Neuronal stem cell (in vitro differentiated cells): ENCODE results near the gene SERPIND1.

Experiments used
- DNase-seq: peaks from one replicate; pipeline ENCODE4 v3.0.0-alpha.2; 2013; ENCODE audit warnings: low spot score
- H2AFZ ChIP-seq: one replicate; pipeline ENCODE4 v1.6.1; 2013; ENCODE audit warnings: mild to moderate bottlenecking, low read length, inconsistent platforms
- H2AK5ac ChIP-seq: 2 replicates; pipeline ENCODE4 v1.6.1; 2013; ENCODE audit warnings: low read depth, mild to moderate bottlenecking, inconsistent platforms, low read length, moderate library complexity, mixed read lengths
- H2BK120ac ChIP-seq: 2 replicates; pipeline ENCODE4 v1.6.1; 2013; ENCODE audit warnings: low read depth, mild to moderate bottlenecking, inconsistent platforms, low read length, moderate library complexity, mixed read lengths
- H2BK12ac ChIP-seq: one replicate; pipeline ENCODE4 v1.6.1; 2013; ENCODE audit warnings: low read length, inconsistent platforms
- H2BK15ac ChIP-seq: 2 replicates; pipeline ENCODE4 v1.6.1; 2013; ENCODE audit warnings: mild to moderate bottlenecking, low read length, inconsistent platforms, mixed read lengths
- H2BK5ac ChIP-seq: one replicate; pipeline ENCODE4 v1.6.1; 2013; ENCODE audit warnings: inconsistent platforms, mild to moderate bottlenecking, low read length, moderate library complexity
- H3K14ac ChIP-seq: one replicate; pipeline ENCODE4 v1.6.1; 2013; ENCODE audit warnings: low read length, inconsistent platforms
- H3K18ac ChIP-seq: 2 replicates; pipeline ENCODE4 v1.6.1; 2013; ENCODE audit warnings: low read length, inconsistent platforms
- H3K23ac ChIP-seq: 2 replicates; pipeline ENCODE4 v1.6.1; 2013; ENCODE audit warnings: low read depth, mild to moderate bottlenecking, mixed read lengths, low read length, inconsistent platforms; ENCODE audit not compliant: poor library complexity
- H3K27ac ChIP-seq: replicated peaks from 3 replicates; pipeline ENCODE4 v1.5.1; 2013; ENCODE audit warnings: low read length, inconsistent platforms
- H3K27me3 ChIP-seq, 3 experiments: 2 replicates each; pipeline ENCODE4 v1.6.1; 2013; ENCODE audit warnings: low read length in 3 of 3, mild to moderate bottlenecking in 2 of 3, inconsistent platforms in 1 of 3, low read depth in 1 of 3, mixed read lengths in 1 of 3, moderate library complexity in 1 of 3; ENCODE audit not compliant: control insufficient read depth in 3 of 3, insufficient read depth in 3 of 3
- H3K36me3 ChIP-seq, 2 donors: replicated peaks in 1 of 2; 2 replicates each; pipeline ENCODE4 v1.6.1; 2013; ENCODE audit warnings: low read length in 2 of 2; ENCODE audit not compliant: control insufficient read depth in 2 of 2, insufficient read depth in 2 of 2
- H3K4ac ChIP-seq: 2 replicates; pipeline ENCODE4 v1.6.1; 2013; ENCODE audit warnings: inconsistent platforms, mild to moderate bottlenecking, low read length, moderate library complexity
- H3K4me1 ChIP-seq, 2 donors: 1 replicate in 1 of 2; 2 replicates in 1 of 2; pipeline ENCODE4 v1.6.1; 2013; ENCODE audit warnings: low read length in 2 of 2, low read depth in 1 of 2; ENCODE audit not compliant: control insufficient read depth in 2 of 2, insufficient read depth in 1 of 2
- H3K4me2 ChIP-seq: one replicate; pipeline ENCODE4 v1.6.1; 2013; ENCODE audit warnings: mild to moderate bottlenecking, low read length, inconsistent platforms; ENCODE audit not compliant: insufficient read depth, poor library complexity, severe bottlenecking
- H3K4me3 ChIP-seq, 2 donors: 2 replicates each; pipeline ENCODE4 v1.5.1; 2013; ENCODE audit warnings: low read length in 2 of 2, mild to moderate bottlenecking in 2 of 2, inconsistent platforms in 1 of 2, moderate library complexity in 1 of 2
- H3K79me1 ChIP-seq: one replicate; pipeline ENCODE4 v1.6.1; 2013; ENCODE audit warnings: low read depth, mild to moderate bottlenecking, inconsistent platforms, low read length, moderate library complexity
- H3K9ac ChIP-seq: one replicate; pipeline ENCODE4 v1.6.1; 2013; ENCODE audit warnings: mild to moderate bottlenecking, low read depth, low read length, inconsistent platforms; ENCODE audit not compliant: poor library complexity
- H3K9me3 ChIP-seq, 2 donors: replicated peaks in 1 of 2; 2 replicates each; pipeline versions ENCODE3 to v1.6.1; 2013; ENCODE audit warnings: low read length in 2 of 2, mild to moderate bottlenecking in 2 of 2, inconsistent platforms in 1 of 2, low read depth in 1 of 2, mixed read lengths in 1 of 2, moderate library complexity in 1 of 2; ENCODE audit not compliant: control insufficient read depth in 2 of 2, insufficient read depth in 1 of 2
- H4K8ac ChIP-seq: one replicate; pipeline ENCODE4 v1.6.1; 2013; ENCODE audit warnings: low read depth, mild to moderate bottlenecking, inconsistent platforms, low read length, moderate library complexity
- H4K91ac ChIP-seq: one replicate; pipeline ENCODE4 v1.6.1; 2013; ENCODE audit warnings: low read length, low read depth, mild to moderate bottlenecking, inconsistent platforms; ENCODE audit not compliant: poor library complexity
- WGBS, 2 donors: extraction: QIAGEN DNeasy Blood & Tissue Kit; methylation state at CpG; one replicate each; pipeline ENCODE4 v1.1.7; 2013; ENCODE audit warnings: missing lambda C conversion rate in 2 of 2, mixed read lengths in 1 of 2; ENCODE audit not compliant: insufficient read length in 2 of 2, insufficient replicate concordance in 1 of 2; ENCODE audit errors: extremely low coverage in 2 of 2; 5-methylcytosine and 5-hydroxymethylcytosine counted together

Gene SERPIND1

GRCh38 chr22:20748731-20749428, 25.0 kb upstream of the SERPIND1 start:
- Histone ChIP-seq H3K79me1 (peaks cover 2% of the 10 kb centered on the region), H3K4ac (no peak overlapping the region), H3K14ac (no peak overlapping the region), H3K18ac (no peak overlapping the region), H3K23ac (no peak overlapping the region), H3K4me2 (no peak overlapping the region), H2AK5ac (no peak overlapping the region), H3K27me3 (peaks cover 0 to 2% (median 0%) of the 10 kb centered on the region in 3 experiments), H2AFZ (no peak overlapping the region), H4K91ac (no peak overlapping the region), H3K4me3 (no peak overlapping the region), H2BK12ac (no peak overlapping the region), H4K8ac (no peak overlapping the region), H3K27ac (no peak overlapping the region), H3K9me3 (no peaks in the 10 kb centered on the region), H3K36me3 (peaks cover 30 to 80% of the 10 kb centered on the region in 2 donors), H2BK15ac (no peak overlapping the region), H2BK5ac (no peak overlapping the region), H3K4me1 (no peaks in the 10 kb centered on the region), H3K9ac (no peak overlapping the region), H2BK120ac (no peak overlapping the region)
- DNase-seq, result no peak
- WGBS, 2 donors, result no CpG with 5 or more reads among the region's 9 CpGs

- Histone ChIP-seq H3K14ac (no peak overlapping the region), H3K9ac (no peak overlapping the region)
These were observed 24.5 kb upstream of the SERPIND1 start for GRCh38 chr22:20749453-20749852.

GRCh38 chr22:20750461-20751184, 23.3 kb upstream of the SERPIND1 start:
- Histone ChIP-seq H3K18ac (no peak overlapping the region), H2AFZ (no peak overlapping the region), H3K4me3 (no peak overlapping the region), H3K27ac (no peak overlapping the region), H3K4me1 (no peaks in the 10 kb centered on the region), H3K9me3 (no peaks in the 10 kb centered on the region), H2BK5ac (no peak overlapping the region), H2BK15ac (no peak overlapping the region), H3K36me3 (peaks cover 24 to 63% of the 10 kb centered on the region in 2 donors), H4K91ac (no peak overlapping the region), H3K23ac (no peak overlapping the region), H3K14ac (no peak overlapping the region), H3K4ac (no peak overlapping the region), H4K8ac (no peak overlapping the region), H3K9ac (peak overlapping the region; percentile 45), H3K27me3 (peaks cover 0 to 2% (median 0%) of the 10 kb centered on the region in 3 experiments), H3K79me1 (no peaks in the 10 kb centered on the region), H2BK120ac (no peak overlapping the region), H2BK12ac (no peak overlapping the region), H3K4me2 (no peak overlapping the region), H2AK5ac (no peak overlapping the region)
- no CpG with 5 or more reads among the region's 9 CpGs for WGBS, 2 donors
- no peak for DNase-seq

More at GRCh38 chr22:20749453-20749852, 24.5 kb upstream of the SERPIND1 start:
- H3K4me3 ChIP-seq, result no peak overlapping the region
- H3K23ac ChIP-seq, result no peak overlapping the region
- H3K9me3 ChIP-seq, result no peaks in the 10 kb centered on the region
- H3K4me1 ChIP-seq, result no peaks in the 10 kb centered on the region
- H3K27me3 ChIP-seq, result peaks cover 0 to 2% (median 0%) of the 10 kb centered on the region in 3 experiments
- H3K79me1 ChIP-seq, result peaks cover 2% of the 10 kb centered on the region
- H2BK15ac ChIP-seq, result no peak overlapping the region
- H2BK5ac ChIP-seq, result no peak overlapping the region
- whole genome bisulfite sequencing, 2 donors, result no CpG with 5 or more reads among the region's 3 CpGs
- H4K91ac ChIP-seq, result no peak overlapping the region
- no peak overlapping the region for H3K4me2 ChIP-seq
- no peak overlapping the region for H3K4ac ChIP-seq
- H3K27ac ChIP-seq, result no peak overlapping the region
- no peak overlapping the region for H2BK120ac ChIP-seq
- H2AK5ac ChIP-seq, result no peak overlapping the region
- H3K36me3 ChIP-seq, result peaks cover 28 to 75% of the 10 kb centered on the region in 2 donors
- no peak for DNase-seq
- H2AFZ ChIP-seq, result no peak overlapping the region
- H4K8ac ChIP-seq, result no peak overlapping the region
- H3K18ac ChIP-seq, result no peak overlapping the region
- H2BK12ac ChIP-seq, result no peak overlapping the region

GRCh38 chr22:20751185-20751851, 22.6 kb upstream of the SERPIND1 start:
- Histone ChIP-seq H3K4me2 (no peak overlapping the region), H3K27ac (no peak overlapping the region), H3K4me3 (no peak overlapping the region), H3K18ac (no peak overlapping the region), H2AFZ (no peak overlapping the region), H2BK5ac (no peak overlapping the region), H4K91ac (no peak overlapping the region), H3K36me3 (peaks cover 23 to 61% of the 10 kb centered on the region in 2 donors), H2BK15ac (no peak overlapping the region), H3K79me1 (no peaks in the 10 kb centered on the region), H3K27me3 (peaks cover 0 to 2% (median 0%) of the 10 kb centered on the region in 3 experiments), H2AK5ac (no peak overlapping the region), H3K9ac (peak overlapping the region; percentile 45), H2BK120ac (no peak overlapping the region), H3K14ac (no peak overlapping the region), H3K9me3 (no peaks in the 10 kb centered on the region), H4K8ac (no peak overlapping the region), H2BK12ac (no peak overlapping the region), H3K4me1 (no peaks in the 10 kb centered on the region), H3K23ac (peak overlapping the region; percentile 52), H3K4ac (no peak overlapping the region)
- no peak for DNase-seq
- no CpG with 5 or more reads among the region's 18 CpGs for WGBS, 2 donors
